ENCODE data around the gene CPN1.

DNA sequence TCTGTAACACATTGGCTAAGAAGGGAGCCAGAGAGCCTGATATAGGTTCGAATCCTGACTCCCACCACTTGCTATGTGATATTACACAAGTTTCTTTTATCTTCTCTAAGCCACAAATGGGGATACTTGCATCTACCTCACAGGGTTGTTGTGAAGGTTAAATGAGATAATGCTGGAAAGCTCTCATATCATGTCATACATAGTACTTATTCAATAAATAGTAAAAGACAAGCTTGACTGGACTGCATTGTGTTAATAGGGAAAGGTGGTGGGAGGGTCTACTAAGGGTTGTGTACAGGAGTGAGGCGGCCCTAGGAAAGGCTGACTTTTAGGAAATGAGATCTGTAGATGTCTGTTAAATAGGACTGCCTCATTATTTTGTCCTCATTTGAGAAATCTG lies 36.1 kb downstream of the CPN1 start:
- TF ChIP-seq EZH2phosphoT487 (IDR thresholded peaks at IDR 0.05; ENCODE audit: insufficient read depth, low read depth) (no peak), EZH2 (IDR thresholded peaks at IDR 0.05; ENCODE audit: insufficient read depth, poor library complexity, severe bottlenecking) (no peak)
